Keratinocyte (primary cell): ENCODE measurements around the gene MAPK7. TPM values are rescaled to one million over a fixed set of nuclear protein-coding genes. Genes with fewer than 3 reads are reported as not detected.
A peak's percentile ranks its signal among the peaks of the same experiment; 100 is the strongest.

Experiments used
- DNase-seq: peaks from one replicate; pipeline ENCODE4 v3.0.0-alpha.2; 2011; ENCODE audit warnings: low read depth, missing footprints, low spot score
- FAIRE-seq: peaks from 2 replicates; lab custom pipeline; 2011; peaks lifted over from hg19 to GRCh38; lab: Jason Lieb, UNC
- H2AFZ ChIP-seq: 2 replicates; pipeline ENCODE4 v1.6.0; 2012; ENCODE audit warnings: low read length, control low read depth, inconsistent platforms; ENCODE audit not compliant: control insufficient read depth
- H3K27ac ChIP-seq: 2 replicates; pipeline ENCODE4 v1.5.1; 2011; ENCODE audit warnings: low read length; ENCODE audit not compliant: control insufficient read depth, insufficient read depth
- H3K27me3 ChIP-seq: 3 replicates; pipeline ENCODE4 v1.6.0; 2011; ENCODE audit warnings: low read length; ENCODE audit not compliant: control insufficient read depth, insufficient read depth; ENCODE audit errors: extremely low read depth
- H3K36me3 ChIP-seq, 2 experiments: 2 replicates in 1 of 2; 3 replicates in 1 of 2; pipeline ENCODE4 v1.5.1; 2011; ENCODE audit warnings: low read length in 2 of 2, mild to moderate bottlenecking in 1 of 2; ENCODE audit not compliant: control insufficient read depth in 2 of 2, insufficient read depth in 2 of 2; ENCODE audit errors: extremely low read depth in 1 of 2
- H3K4me1 ChIP-seq: 3 replicates; pipeline ENCODE4 v1.5.1; 2011; ENCODE audit warnings: low read length; ENCODE audit not compliant: control insufficient read depth, insufficient read depth; ENCODE audit errors: extremely low read depth
- H3K4me2 ChIP-seq: 3 replicates; pipeline ENCODE4 v1.6.0; 2011; ENCODE audit warnings: low read depth, low read length; ENCODE audit not compliant: control insufficient read depth, insufficient read depth; ENCODE audit errors: extremely low read depth
- H3K4me3 ChIP-seq, 3 experiments: fragments of 200-600 bp in 1 of 3; sonication (generic) in 1 of 3; 2 replicates in 2 of 3; 3 replicates in 1 of 3; pipeline ENCODE4 v1.5.1; 2011 to 2016; ENCODE audit warnings: low read length in 3 of 3, mild to moderate bottlenecking in 3 of 3, control low read depth in 2 of 3, inconsistent platforms in 1 of 3, low read depth in 1 of 3, mixed read lengths in 1 of 3, mixed run types in 1 of 3, moderate library complexity in 1 of 3; ENCODE audit not compliant: control insufficient read depth in 2 of 3, insufficient read depth in 2 of 3; ENCODE audit errors: extremely low read depth in 1 of 3
- H3K79me2 ChIP-seq: 2 replicates; pipeline ENCODE4 v1.6.0; 2012; ENCODE audit warnings: low read length; ENCODE audit not compliant: control insufficient read depth, insufficient read depth
- H3K9ac ChIP-seq: 3 replicates; pipeline ENCODE4 v1.6.0; 2011; ENCODE audit warnings: low read length; ENCODE audit not compliant: control insufficient read depth, insufficient read depth; ENCODE audit errors: extremely low read depth
- H3K9me1 ChIP-seq: 3 replicates; pipeline ENCODE4 v1.6.0; 2011; ENCODE audit warnings: low read length; ENCODE audit not compliant: control insufficient read depth, insufficient read depth; ENCODE audit errors: extremely low read depth
- H3K9me3 ChIP-seq: 2 replicates; pipeline ENCODE4 v1.5.1; 2012; ENCODE audit warnings: low read depth, low read length; ENCODE audit not compliant: control insufficient read depth
- H4K20me1 ChIP-seq: 3 replicates; pipeline ENCODE4 v1.6.0; 2011; ENCODE audit warnings: low read length; ENCODE audit not compliant: control insufficient read depth, insufficient read depth; ENCODE audit errors: extremely low read depth
- CTCF ChIP-seq, 3 experiments: IDR thresholded peaks in 1 of 3; conservative IDR thresholded peaks in 1 of 3; optimal IDR thresholded peaks in 1 of 3; 2 replicates in 2 of 3; 3 replicates in 1 of 3; pipeline versions ENCODE3 to v1.5.1; 2011; ENCODE audit warnings: low read length in 3 of 3, mild to moderate bottlenecking in 3 of 3, moderate library complexity in 2 of 3, control low read depth in 1 of 3, inconsistent platforms in 1 of 3; ENCODE audit not compliant: insufficient read depth in 2 of 3; ENCODE audit errors: extremely low read depth in 1 of 3
- EZH2 ChIP-seq: IDR thresholded peaks from one replicate; pipeline ENCODE4 v1.6.1; 2012; ENCODE audit warnings: inconsistent platforms, mild to moderate bottlenecking, low read length, moderate library complexity
- dilution Hi-C: fragments of 300-500 bp; cut with MboI; formaldehyde crosslinking; loops from one replicate; pipeline ENCODE4 v1.7.0; 2020; ENCODE audit warnings: low sequenced_read_pairs; ENCODE audit not compliant: extremely low pct_ligation_motif_present
- polyA plus RNA-seq, 5 experiments: library from polyadenylated mRNA; depleted of rRNA in 3 of 5; stranded (reverse) in 3 of 5; stranded (forward) in 1 of 5; unstranded in 1 of 5; fragments of >200 nt; gene quantifications; 1 replicate in 1 of 5; 2 replicates in 3 of 5; 3 replicates in 1 of 5; pipeline versions ENCODE4 v1.2.1 to v1.2.3, GENCODE V29; 2011 to 2012; ENCODE audit warnings: missing spikeins in 2 of 5, low read depth in 1 of 5, low replicate concordance in 1 of 5

MAPK7 gene
- polyA plus RNA-seq, 1 donor (not counting 4 experiments of a cell fraction or from before 2014, with no cell fraction given) = 4.3 TPM

GRCh38 chr17:19417611-19418010 lies 39.3 kb downstream of the MAPK7 start:
- Histone ChIP-seq H3K9ac (no peak overlapping the region), H3K36me3 (no peaks in the 10 kb centered on the region), H2AFZ (no peak overlapping the region), H3K4me3 (no peak overlapping the region), H3K27me3 (peaks cover 11% of the 10 kb centered on the region), H3K9me1 (no peaks in the 10 kb centered on the region), H3K4me1 (no peaks in the 10 kb centered on the region), H3K9me3 (no peaks in the 10 kb centered on the region), H3K27ac (no peak overlapping the region), H4K20me1 (no peaks in the 10 kb centered on the region), H3K79me2 (no peaks in the 10 kb centered on the region), H3K4me2 (no peak overlapping the region)
- FAIRE-seq = no peak
- DNase-seq = no peak
- TF ChIP-seq CTCF (optimal IDR thresholded peaks at IDR 0.05 in 1 of 3, IDR thresholded peaks at IDR 0.05 in 1 of 3, conservative IDR thresholded peaks at IDR 0.05 in 1 of 3; ENCODE audit: extremely low read depth in 1 of 3, insufficient read depth in 2 of 3, low read length in 3 of 3) = no peak
- no peak for TF ChIP-seq EZH2
- dilution Hi-C loops = no loop called here

GRCh38 chr17:19418251-19418992 lies 40.1 kb downstream of the MAPK7 start:
- dilution Hi-C loops = no loop called here
- Histone ChIP-seq H3K4me2 (no peak overlapping the region), H3K4me1 (no peaks in the 10 kb centered on the region)

More at GRCh38 chr17:19418251-19418992, 40.1 kb downstream of the MAPK7 start:
- no peak for TF ChIP-seq CTCF (optimal IDR thresholded peaks at IDR 0.05 in 1 of 3, IDR thresholded peaks at IDR 0.05 in 1 of 3, conservative IDR thresholded peaks at IDR 0.05 in 1 of 3; ENCODE audit: extremely low read depth in 1 of 3, insufficient read depth in 2 of 3, low read length in 3 of 3)
- no peak for TF ChIP-seq EZH2
- H3K4me3 ChIP-seq = no peak overlapping the region
- no peaks in the 10 kb centered on the region for H4K20me1 ChIP-seq
- no peaks in the 10 kb centered on the region for H3K36me3 ChIP-seq
- H3K79me2 ChIP-seq = no peaks in the 10 kb centered on the region
- H3K27me3 ChIP-seq = peaks cover 11% of the 10 kb centered on the region
- no peak overlapping the region for H3K9ac ChIP-seq
- H3K9me1 ChIP-seq = no peaks in the 10 kb centered on the region
- no peak overlapping the region for H2AFZ ChIP-seq
- no peak overlapping the region for H3K27ac ChIP-seq
- peak; percentile 44 for FAIRE-seq
- H3K9me3 ChIP-seq = no peaks in the 10 kb centered on the region
- DNase-seq = no peak
